Measurements from ENCODE around the gene GRID2. TPM values are rescaled to one million over a fixed set of nuclear protein-coding genes. Genes with fewer than 3 reads are reported as not detected.

GRID2 gene
- total and polyA plus RNA-seq, 2 donors (not counting 1 experiment from before 2014, with no cell fraction given), result under 0.01 to 0.02 TPM

DNA sequence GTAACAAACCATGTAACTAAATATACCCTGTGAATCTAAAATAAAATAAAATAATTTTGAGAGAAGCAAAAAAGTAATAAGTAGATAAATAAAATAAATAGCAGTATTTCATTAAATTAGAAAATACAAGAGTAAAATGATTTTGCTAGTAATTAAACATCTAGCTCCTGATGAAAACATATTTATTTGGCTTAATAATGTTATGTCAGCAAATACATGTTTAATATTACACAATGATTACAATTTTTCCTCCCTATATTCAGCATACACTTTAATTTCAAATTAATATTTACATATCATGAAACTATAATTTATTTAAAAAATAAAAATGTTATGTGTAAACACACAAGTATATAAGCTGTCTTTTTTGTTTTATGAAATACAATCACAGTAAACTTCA lies 697.1 kb downstream of the GRID2 start:
- no peaks in the 10 kb centered on the region for H3K4me1 ChIP-seq (ENCODE audit: control insufficient read depth, extremely low read depth, insufficient read depth, low read length)
- H3K27me3 ChIP-seq (ENCODE audit: control insufficient read depth, insufficient read depth, low read length), result no peaks in the 10 kb centered on the region
- H3K79me2 ChIP-seq (ENCODE audit: control insufficient read depth, insufficient read depth, low read length), result no peaks in the 10 kb centered on the region
- H3K4me2 ChIP-seq (ENCODE audit: extremely low read depth, insufficient read depth, low read length), result no peak overlapping the region
- no peak overlapping the region for H2AFZ ChIP-seq (ENCODE audit: low read length)
- H3K9ac ChIP-seq (ENCODE audit: insufficient read depth, low read length), result no peak overlapping the region
- no peaks in the 10 kb centered on the region for H3K9me3 ChIP-seq (ENCODE audit: control insufficient read depth, insufficient read depth, low read depth, low read length)
- H3K36me3 ChIP-seq (ENCODE audit: control insufficient read depth, insufficient read depth, low read length), result no peaks in the 10 kb centered on the region
- H4K20me1 ChIP-seq (ENCODE audit: control insufficient read depth, extremely low read depth, insufficient read depth, low read length), result no peaks in the 10 kb centered on the region
- TF ChIP-seq EZH2 (IDR thresholded peaks at IDR 0.05; ENCODE audit: low read length, missing control alignments), result no peak
- TF ChIP-seq, protein P1, sequence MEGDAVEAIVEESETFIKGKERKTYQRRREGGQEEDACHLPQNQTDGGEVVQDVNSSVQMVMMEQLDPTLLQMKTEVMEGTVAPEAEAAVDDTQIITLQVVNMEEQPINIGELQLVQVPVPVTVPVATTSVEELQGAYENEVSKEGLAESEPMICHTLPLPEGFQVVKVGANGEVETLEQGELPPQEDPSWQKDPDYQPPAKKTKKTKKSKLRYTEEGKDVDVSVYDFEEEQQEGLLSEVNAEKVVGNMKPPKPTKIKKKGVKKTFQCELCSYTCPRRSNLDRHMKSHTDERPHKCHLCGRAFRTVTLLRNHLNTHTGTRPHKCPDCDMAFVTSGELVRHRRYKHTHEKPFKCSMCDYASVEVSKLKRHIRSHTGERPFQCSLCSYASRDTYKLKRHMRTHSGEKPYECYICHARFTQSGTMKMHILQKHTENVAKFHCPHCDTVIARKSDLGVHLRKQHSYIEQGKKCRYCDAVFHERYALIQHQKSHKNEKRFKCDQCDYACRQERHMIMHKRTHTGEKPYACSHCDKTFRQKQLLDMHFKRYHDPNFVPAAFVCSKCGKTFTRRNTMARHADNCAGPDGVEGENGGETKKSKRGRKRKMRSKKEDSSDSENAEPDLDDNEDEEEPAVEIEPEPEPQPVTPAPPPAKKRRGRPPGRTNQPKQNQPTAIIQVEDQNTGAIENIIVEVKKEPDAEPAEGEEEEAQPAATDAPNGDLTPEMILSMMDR (conservative IDR thresholded peaks at IDR 0.05 in 1 of 2, IDR thresholded peaks at IDR 0.05 in 1 of 2; ENCODE audit: low read depth in 1 of 2, low read length in 2 of 2), result no peak
- no peak overlapping the region for H3K27ac ChIP-seq (ENCODE audit: insufficient read depth, low read length)
- H3K4me3 ChIP-seq (replicated peaks in 1 of 4; ENCODE audit: control extremely low read depth in 1 of 4, insufficient read depth in 1 of 4, low read depth in 3 of 4, low read length in 4 of 4), result no peak overlapping the region
- no peak for DNase-seq (ENCODE audit: low read depth in 2 of 2)

DNA sequence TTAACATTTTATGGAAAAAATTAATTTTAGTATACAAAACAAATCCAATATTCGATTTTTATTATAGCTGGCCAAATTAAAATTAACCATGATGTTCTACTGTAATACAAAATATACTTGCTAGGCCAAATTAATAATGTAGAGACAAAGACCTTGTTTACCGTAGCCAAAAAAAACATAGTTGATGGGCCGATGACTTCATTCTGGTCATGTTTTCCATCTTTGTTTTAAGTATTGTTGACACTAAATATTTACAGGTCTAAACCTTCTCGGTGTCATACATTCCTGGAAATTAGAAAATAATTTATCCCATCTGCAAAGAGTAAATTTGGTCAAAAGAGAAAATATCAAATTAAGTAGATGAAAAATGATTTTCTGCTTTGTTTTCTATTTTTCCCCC lies 698.5 kb downstream of the GRID2 start:
- no peaks in the 10 kb centered on the region for H3K4me1 ChIP-seq (ENCODE audit: control insufficient read depth, extremely low read depth, insufficient read depth, low read length)
- H3K4me2 ChIP-seq (ENCODE audit: extremely low read depth, insufficient read depth, low read length), result no peak overlapping the region
- TF ChIP-seq, protein P1 (conservative IDR thresholded peaks at IDR 0.05 in 1 of 2, IDR thresholded peaks at IDR 0.05 in 1 of 2; ENCODE audit: low read depth in 1 of 2, low read length in 2 of 2), result no peak
- no peak for TF ChIP-seq EZH2 (IDR thresholded peaks at IDR 0.05; ENCODE audit: low read length, missing control alignments)

DNA sequence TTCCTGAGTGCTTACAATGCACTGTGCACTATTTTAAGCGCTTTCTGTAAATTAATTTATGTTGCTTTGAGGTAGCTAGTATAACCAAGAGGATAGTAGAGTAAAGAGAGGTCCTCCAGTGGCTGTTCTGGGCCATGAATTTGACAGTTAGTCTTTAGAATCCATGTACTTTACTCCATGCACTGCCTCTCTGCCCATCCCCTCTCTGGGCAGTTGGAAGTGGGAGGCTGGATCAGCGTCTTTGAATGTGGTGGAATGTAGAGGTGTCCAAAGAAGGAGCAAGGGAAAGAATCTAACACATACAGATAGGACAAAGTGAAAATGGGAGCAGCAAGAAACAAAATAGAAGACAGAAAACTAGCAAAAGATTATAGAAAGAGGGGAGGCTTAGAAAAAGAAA lies 712.6 kb downstream of the GRID2 start:
- Histone ChIP-seq H3K4me2 (ENCODE audit: extremely low read depth, insufficient read depth, low read length) (no peak overlapping the region), H3K27ac (ENCODE audit: insufficient read depth, low read length) (no peak overlapping the region), H3K9ac (ENCODE audit: insufficient read depth, low read length) (no peak overlapping the region), H3K4me3 (replicated peaks in 1 of 4; ENCODE audit: control extremely low read depth in 1 of 4, insufficient read depth in 1 of 4, low read depth in 3 of 4, low read length in 4 of 4) (no peak overlapping the region), H2AFZ (ENCODE audit: low read length) (no peak overlapping the region), H3K27me3 (ENCODE audit: control insufficient read depth, insufficient read depth, low read length) (no peaks in the 10 kb centered on the region), H4K20me1 (ENCODE audit: control insufficient read depth, extremely low read depth, insufficient read depth, low read length) (no peaks in the 10 kb centered on the region), H3K36me3 (ENCODE audit: control insufficient read depth, insufficient read depth, low read length) (no peaks in the 10 kb centered on the region), H3K4me1 (ENCODE audit: control insufficient read depth, extremely low read depth, insufficient read depth, low read length) (no peaks in the 10 kb centered on the region), H3K79me2 (ENCODE audit: control insufficient read depth, insufficient read depth, low read length) (no peaks in the 10 kb centered on the region), H3K9me3 (ENCODE audit: control insufficient read depth, insufficient read depth, low read depth, low read length) (no peaks in the 10 kb centered on the region)
- DNase-seq (ENCODE audit: low read depth in 2 of 2), result no peak
- TF ChIP-seq EZH2 (IDR thresholded peaks at IDR 0.05; ENCODE audit: low read length, missing control alignments), result no peak
- TF ChIP-seq, protein P1 (conservative IDR thresholded peaks at IDR 0.05 in 1 of 2, IDR thresholded peaks at IDR 0.05 in 1 of 2; ENCODE audit: low read depth in 1 of 2, low read length in 2 of 2), result no peak

More for the DNA sequence above, 698.5 kb downstream of the GRID2 start:
- no peak overlapping the region for H3K27ac ChIP-seq (ENCODE audit: insufficient read depth, low read length)
- H2AFZ ChIP-seq (ENCODE audit: low read length), result no peak overlapping the region
- H4K20me1 ChIP-seq (ENCODE audit: control insufficient read depth, extremely low read depth, insufficient read depth, low read length), result no peaks in the 10 kb centered on the region
- H3K9ac ChIP-seq (ENCODE audit: insufficient read depth, low read length), result no peak overlapping the region
- no peaks in the 10 kb centered on the region for H3K79me2 ChIP-seq (ENCODE audit: control insufficient read depth, insufficient read depth, low read length)
- no peaks in the 10 kb centered on the region for H3K27me3 ChIP-seq (ENCODE audit: control insufficient read depth, insufficient read depth, low read length)
- no peak for DNase-seq (ENCODE audit: low read depth in 2 of 2)
- H3K36me3 ChIP-seq (ENCODE audit: control insufficient read depth, insufficient read depth, low read length), result no peaks in the 10 kb centered on the region
- no peaks in the 10 kb centered on the region for H3K9me3 ChIP-seq (ENCODE audit: control insufficient read depth, insufficient read depth, low read depth, low read length)
- H3K4me3 ChIP-seq (replicated peaks in 1 of 4; ENCODE audit: control extremely low read depth in 1 of 4, insufficient read depth in 1 of 4, low read depth in 3 of 4, low read length in 4 of 4), result no peak overlapping the region

Data from fibroblast of lung (primary cell).